ENCODE results near the gene TBX19.
"Not testable (repeated sequence)": the region's sequence is repeated elsewhere in the genome, so short reads cannot be mapped to it uniquely, and the experiment has no call there.

The TBX19 gene

DNA sequence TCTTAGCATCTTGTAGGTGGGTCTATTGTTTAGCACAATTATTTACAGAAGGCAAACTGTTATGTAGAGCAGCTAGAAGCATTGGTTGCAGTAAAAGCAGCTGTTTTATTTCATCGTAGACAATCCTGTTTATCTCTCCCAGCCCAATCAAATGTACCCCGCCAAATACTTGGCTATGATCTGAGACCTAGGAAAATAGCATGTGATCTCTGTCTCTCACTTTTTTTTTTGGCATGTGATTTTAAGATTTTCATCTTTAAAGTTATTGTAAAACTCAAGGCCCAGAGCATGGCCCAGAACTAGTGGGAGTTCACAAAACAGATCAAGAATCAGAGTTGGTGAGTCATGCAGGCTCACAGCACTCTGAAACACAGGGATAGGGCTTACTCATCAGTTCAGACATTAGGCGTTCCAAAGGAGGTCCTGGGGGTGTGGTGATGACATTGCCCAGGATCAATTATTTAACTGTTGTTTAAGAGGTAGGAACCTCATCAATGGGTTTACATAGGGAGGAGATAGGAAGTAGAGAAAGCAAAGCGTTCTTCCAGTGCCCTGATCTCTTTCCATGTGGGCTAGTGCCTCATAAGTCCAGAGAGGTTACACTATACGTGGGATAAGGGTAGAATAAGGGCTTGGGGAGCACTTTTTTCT lies 40.2 kb downstream of the TBX19 start:
- DNase-seq (ENCODE audit: low read depth), result peak; percentile 48

- no peak for DNase-seq (ENCODE audit: low read depth)
Measured at GRCh38 chr1:168321945-168322344, 41.3 kb downstream of the TBX19 start.

DNA sequence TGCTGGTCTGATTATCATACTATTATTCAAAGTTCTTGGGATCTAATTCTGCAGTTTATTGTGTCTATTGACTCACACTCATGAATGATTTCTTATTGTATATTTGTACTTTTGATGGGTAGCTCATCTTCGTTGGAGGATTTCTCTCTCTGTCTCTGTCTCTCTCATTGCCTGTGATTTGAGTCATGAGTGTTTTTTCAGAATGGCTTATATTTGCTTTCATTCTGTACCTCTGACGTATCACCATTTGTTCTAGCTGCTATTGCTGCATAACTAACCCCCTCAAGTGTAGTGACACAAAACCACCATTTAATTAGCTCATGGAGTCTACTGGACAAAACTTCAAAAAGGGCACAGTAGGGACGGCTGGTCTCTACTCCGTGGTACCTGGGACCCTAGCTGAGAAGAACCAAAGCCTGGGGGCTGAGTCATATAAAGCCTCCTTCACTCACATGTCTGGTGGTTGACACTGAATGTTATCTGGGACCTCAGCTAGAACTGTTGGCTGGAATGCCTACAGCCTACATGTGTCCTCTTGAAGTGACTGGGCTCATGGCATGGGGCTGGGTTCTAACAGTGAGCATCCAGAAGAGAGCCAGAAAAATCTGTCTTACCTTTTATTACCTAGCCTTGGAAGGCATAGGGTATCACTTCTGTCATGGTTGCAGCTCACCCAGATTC lies 44.2 kb downstream of the TBX19 start:
- no peak for DNase-seq (ENCODE audit: low read depth)

DNA sequence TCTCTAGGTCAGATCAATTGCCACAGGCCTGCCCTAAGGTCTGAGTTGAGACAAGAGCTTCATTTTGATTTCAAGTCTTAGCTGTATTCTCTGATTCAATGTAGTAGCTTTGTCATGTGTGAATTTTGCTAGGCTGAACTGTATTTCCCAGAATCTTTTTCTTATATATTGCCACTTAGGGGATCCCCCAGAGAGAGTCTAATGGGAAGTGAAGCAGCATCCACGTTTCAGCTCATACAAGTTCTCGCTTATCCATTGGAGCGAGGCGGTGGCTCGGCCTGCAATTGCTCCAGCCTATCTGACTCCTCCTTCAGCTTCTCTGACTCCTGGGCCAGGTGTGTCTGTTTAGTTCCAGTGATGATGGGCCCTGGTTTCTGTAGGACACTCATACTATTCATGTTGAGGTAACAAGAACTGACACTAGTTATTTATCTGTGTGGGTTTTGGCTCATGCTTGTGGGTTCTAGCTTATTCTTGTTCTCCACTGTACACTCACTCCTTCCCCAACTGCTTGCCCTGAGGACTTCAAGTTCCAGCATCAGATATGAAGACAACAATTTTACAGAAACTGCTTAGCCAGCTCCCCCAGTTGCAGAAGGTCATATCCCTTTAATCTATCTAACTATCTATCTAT lies 48.2 kb downstream of the TBX19 start:
- DNase-seq (ENCODE audit: low read depth), result no peak

DNA sequence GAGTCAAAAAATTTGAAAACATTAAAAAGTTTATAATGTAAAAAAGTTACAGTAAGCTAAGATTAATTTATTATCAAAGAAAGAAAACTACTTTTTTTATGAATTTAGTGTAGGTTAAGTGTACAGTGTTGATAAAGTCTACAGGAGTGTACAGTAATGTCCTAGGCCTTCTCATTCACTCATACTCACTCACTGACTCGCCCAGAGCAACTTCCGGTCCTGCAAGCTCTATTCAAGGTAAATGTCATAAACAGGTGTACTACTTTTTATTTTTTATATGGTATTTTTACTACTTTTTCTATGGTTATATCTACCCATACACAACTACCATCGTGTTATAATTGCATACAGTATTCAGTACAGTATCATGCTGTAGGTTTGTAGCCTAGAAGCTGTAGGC lies 49.6 kb downstream of the TBX19 start:
- no peak for DNase-seq (ENCODE audit: low read depth)

DNA sequence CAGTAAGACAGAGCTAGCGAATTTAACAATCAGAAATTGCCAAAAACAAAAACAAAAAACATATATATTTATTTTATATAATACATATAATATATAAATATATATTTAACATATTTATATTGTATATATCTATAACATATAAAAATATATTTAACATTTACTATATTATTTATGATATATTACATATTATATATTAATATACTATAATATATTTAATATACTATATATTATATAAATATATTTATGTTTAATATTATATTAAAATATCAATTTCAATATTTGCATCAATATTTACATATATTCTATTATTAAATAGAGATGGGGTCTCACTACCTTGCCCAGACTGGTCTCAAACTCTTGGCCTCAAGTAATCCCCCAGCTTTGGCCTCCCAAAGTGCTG lies 50.9 kb downstream of the TBX19 start:
- DNase-seq (ENCODE audit: low read depth), result no peak

- no peak for DNase-seq (ENCODE audit: low read depth)
Measured at GRCh38 chr1:168333562-168334276, 53.0 kb downstream of the TBX19 start.

GRCh38 chr1:168335500-168335899 lies 54.8 kb downstream of the TBX19 start:
- DNase-seq (ENCODE audit: low read depth), result no peak

DNA sequence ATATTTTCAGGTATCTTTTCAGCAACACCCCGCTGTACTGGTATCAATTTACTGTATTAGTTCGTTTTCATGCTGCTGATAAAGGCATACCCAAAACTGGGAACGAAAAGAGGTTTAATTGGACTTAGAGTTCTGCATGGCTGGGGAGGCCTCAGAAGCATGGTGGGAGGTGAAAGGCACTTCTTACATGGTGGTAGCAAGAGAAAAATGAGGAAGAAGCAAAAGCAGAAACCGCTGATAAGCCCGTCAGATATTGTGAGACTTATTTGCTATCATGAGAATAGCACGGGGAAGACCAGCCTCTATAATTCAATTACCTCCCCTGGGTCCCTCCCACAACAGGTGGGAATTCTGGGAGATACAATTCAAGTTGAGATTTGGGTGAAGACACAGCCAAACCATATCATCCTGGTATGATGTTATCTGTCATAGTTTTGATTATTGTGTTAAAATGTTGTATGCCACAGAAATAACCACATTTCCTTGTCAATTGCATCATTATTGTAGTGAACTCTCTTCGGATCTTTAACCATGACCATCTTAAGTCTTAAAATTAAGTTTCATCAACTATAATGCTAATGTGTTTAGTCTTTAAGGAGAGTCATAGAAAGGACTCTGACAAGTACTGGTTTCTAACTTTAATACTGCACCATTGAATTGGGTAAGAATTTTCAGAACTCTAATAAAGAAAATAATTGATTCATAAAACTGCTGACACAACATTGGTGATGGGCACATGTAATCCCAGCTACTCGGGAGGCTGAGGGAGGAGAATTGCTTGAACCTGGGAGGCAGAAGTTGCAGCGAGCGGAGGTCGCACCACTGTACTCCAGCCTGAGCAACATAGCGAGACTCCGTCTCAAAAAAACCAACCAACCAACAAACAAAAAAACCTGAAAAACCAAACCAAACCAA lies 58.2 kb downstream of the TBX19 start:
- no peak for DNase-seq (ENCODE audit: low read depth)

DNA sequence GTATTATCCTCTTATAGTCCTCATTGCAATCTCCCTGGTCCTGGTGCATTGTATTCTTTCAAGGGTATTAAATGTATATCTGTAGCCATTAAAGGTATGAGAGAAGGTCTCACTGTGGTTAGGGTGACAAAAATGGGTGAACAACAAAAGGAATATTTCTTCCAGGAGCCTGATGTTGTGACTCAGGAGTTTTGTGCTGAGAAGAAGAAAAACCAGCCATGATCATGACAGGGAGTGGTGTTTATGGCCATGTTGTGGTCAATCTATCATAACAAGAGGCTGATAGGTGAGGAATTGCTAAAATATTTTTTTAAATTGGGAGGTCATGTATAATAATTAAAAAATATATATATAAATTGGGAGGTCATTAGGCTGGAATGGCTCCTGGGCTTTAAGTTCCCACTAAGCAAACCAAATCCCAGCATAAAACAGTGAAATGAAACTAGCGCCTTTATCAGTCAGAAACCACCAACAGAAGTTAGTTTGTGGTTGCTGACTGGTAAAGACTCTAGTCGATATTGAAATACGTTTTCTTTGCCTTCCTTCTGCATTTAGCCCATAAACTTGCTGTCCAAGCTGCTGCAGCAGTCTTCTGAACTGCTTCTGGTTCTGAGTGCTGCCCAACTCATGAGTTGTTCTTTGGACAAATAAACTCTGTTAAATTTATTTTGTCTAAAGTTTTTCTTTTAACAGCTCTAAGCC lies 60.3 kb downstream of the TBX19 start:
- no peak for DNase-seq (ENCODE audit: low read depth)

GRCh38 chr1:168341483-168341975 lies 60.9 kb downstream of the TBX19 start:
- no peak for DNase-seq (ENCODE audit: low read depth)

- DNase-seq (ENCODE audit: low read depth), result peak; percentile 27
Measured at GRCh38 chr1:168342572-168343280, 62.0 kb downstream of the TBX19 start.

GRCh38 chr1:168343566-168343965 lies 62.9 kb downstream of the TBX19 start:
- DNase-seq (ENCODE audit: low read depth), result no peak

DNA sequence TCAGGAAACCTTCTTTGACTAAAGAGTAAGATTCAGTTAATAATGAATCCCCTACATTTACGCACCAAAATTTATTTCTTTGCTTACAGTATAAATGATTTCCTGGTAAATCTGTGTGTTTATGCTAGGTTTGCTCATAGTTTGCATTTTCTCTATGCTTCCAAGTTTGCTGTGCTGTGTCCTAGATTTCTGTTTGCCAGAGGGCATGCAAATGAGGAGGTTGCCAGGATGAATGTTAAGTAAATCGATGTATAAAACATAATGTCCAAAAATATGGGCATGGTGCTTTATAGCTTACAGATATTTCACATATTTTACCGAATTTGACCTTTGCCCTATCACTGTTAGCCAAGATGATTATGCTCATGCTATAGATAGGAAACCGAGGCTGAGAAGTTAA lies 63.8 kb downstream of the TBX19 start:
- DNase-seq (ENCODE audit: low read depth), result no peak

GRCh38 chr1:168345939-168346338 lies 65.3 kb downstream of the TBX19 start:
- no peak for DNase-seq (ENCODE audit: low read depth)

DNA sequence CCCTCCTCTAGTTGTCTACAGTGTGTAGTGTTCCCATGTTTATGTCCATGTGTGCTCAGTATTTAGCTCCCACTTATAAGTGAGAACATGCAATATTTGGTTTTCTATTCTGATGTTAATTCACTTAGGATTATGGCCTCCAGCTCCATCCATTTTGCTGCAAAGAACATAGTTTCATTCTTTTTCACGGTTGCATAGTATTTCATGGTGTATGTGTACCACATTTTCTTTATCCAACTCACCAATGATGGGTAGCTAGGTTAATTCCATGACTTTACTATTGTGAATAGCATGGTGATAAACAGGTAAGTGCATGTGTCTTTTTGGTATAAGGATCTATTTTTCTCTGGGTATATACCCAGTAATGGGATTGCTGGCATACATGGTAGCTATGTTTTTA lies 67.0 kb downstream of the TBX19 start:
- DNase-seq (ENCODE audit: low read depth), result no peak

DNA sequence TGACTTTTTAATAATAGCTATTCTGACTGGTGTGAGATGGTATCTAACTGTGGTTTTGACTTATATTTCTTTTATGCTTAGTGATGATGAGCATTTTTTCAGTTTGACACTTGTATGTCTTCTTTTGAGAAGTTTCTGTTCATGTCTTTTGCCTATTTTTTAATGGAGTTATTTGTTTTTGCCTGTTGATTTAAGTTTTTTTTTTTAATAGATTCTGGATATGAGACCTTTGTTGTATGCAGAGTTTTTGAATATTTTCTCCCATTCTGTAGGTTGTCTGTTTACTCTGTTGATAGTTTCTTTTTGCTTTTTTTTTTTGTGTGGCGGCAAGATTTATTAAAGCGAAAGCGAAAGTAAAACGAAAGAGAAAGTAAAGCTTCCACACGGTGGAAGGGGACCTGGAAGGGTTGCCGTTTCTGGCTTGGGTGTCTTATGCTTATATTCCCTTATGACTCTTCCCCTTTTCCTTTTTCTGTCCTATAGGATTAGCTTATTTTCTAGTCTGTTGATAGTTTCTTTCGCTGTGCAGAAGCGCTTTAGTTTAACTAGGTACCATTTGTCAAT lies 67.6 kb downstream of the TBX19 start:
- no peak for DNase-seq (ENCODE audit: low read depth)

DNA sequence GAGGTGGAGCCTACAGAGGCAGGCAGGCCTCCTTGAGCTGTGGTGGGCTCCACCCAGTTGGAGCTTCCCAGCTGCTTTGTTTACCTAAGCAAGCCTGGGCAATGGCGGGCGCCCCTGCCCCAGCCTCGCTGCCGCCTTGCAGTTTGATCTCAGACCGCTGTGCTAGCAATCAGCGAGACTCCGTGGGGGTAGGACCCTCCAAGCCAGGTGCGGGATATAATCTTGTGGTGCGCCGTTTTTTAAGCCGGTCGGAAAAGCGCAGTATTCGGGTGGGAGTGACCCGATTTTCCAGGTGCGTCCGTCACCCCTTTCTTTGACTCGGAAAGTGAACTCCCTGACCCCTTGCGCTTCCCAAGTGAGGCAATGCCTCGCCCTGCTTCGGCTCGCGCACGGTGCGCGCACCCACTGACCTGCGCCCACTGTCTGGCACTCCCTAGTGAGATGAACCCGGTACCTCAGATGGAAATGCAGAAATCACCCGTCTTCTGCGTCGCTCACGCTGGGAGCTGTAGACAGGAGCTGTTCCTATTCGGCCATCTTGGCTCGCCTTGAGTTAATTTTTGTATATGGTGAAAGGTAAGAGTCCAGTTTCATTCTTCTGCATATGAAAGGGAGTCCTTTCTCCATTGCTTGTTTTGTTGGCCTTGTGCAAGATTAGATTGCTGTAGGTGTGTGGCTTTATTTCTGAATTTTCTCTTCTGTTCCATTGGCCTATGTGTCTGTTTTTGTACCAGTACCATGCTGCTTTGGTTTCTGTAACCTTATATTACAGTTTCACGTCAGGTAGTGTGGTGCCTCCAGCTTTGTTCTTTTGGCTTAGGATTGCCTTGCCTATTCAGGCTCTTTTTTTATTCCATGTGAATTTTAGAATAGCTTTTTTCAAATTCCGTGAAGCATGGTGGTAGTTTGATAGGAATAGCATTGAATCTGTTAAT lies 73.9 kb downstream of the TBX19 start:
- not testable (repeated sequence) for DNase-seq (ENCODE audit: low read depth)
